Measurements from ENCODE around the gene EFNA3. TPM values are rescaled to one million over a fixed set of nuclear protein-coding genes. Genes with fewer than 3 reads are reported as not detected.

EFNA3 gene
- polyA plus RNA-seq, 2 donors, result 16.3 to 21.7 TPM

DNA sequence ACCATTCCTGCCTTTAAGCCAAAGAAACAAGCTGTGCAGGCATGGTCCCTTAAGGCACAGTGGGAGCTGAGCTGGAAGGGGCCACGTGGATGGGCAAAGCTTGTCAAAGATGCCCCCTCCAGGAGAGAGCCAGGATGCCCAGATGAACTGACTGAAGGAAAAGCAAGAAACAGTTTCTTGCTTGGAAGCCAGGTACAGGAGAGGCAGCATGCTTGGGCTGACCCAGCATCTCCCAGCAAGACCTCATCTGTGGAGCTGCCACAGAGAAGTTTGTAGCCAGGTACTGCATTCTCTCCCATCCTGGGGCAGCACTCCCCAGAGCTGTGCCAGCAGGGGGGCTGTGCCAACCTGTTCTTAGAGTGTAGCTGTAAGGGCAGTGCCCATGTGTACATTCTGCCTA is 55.7 kb downstream of the EFNA3 start:
- H3K4me1 ChIP-seq (ENCODE audit: control insufficient read depth in 2 of 2, insufficient read depth in 2 of 2, low read length in 1 of 2), result peaks cover 13 to 22% of the 10 kb centered on the region in 2 donors
- H3K27ac ChIP-seq (ENCODE audit: low read depth in 2 of 2, low read length in 1 of 2), result peak overlapping the region; percentile 100
- WGBS, 2 donors, result 42 to 67% methylated on average over 1 of the region's 1 CpG
- H3K36me3 ChIP-seq (ENCODE audit: control insufficient read depth in 2 of 2, insufficient read depth in 2 of 2, low read length in 1 of 2), result peaks cover 17 to 20% of the 10 kb centered on the region in 2 donors
- peak overlapping the region in 1 of 2 donors; percentile 53 for H3K4me3 ChIP-seq (ENCODE audit: low read depth in 1 of 2, low read length in 2 of 2)
- H3K9me3 ChIP-seq (ENCODE audit: control insufficient read depth in 2 of 2, insufficient read depth in 1 of 2, low read depth in 1 of 2, low read length in 1 of 2), result no peaks in the 10 kb centered on the region
- H3K27me3 ChIP-seq (ENCODE audit: control insufficient read depth in 1 of 2, insufficient read depth in 2 of 2, low read length in 2 of 2), result no peaks in the 10 kb centered on the region

DNA sequence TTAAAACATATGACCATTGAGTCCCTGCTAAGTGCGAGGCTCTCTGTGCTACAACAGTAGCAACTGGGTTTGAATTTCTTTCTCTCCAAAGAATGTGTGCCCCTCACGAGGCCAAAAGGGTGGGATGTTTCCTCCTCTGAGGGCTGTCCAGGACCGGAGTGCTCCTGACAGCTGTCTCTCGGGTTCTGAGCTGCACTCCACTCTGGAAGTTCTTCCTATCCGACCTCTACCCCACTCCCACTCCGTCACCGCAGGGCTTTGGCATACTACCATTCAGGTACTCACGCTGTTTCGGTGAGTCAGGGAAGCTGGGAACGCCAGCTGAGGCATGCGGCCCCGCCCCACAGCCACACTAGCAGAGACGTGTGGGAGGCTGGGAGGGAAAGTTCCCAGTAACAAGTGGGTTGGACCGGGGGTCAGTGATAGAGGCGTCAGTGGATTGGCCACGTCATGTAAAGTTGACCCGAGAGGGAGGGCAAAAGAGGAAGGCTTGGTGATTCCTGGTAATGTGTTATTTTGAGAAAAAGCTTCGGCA is 56.3 kb downstream of the EFNA3 start:
- H3K27ac ChIP-seq (ENCODE audit: low read depth in 2 of 2, low read length in 1 of 2), result peak overlapping the region; percentile 100
- H3K4me1 ChIP-seq (ENCODE audit: control insufficient read depth in 2 of 2, insufficient read depth in 2 of 2, low read length in 1 of 2), result peaks cover 13 to 22% of the 10 kb centered on the region in 2 donors
- H3K9me3 ChIP-seq (ENCODE audit: control insufficient read depth in 2 of 2, insufficient read depth in 1 of 2, low read depth in 1 of 2, low read length in 1 of 2), result no peaks in the 10 kb centered on the region
- 4 to 9% methylated on average over 18 of the region's 18 CpGs for WGBS, 2 donors
- peaks cover 17 to 20% of the 10 kb centered on the region in 2 donors for H3K36me3 ChIP-seq (ENCODE audit: control insufficient read depth in 2 of 2, insufficient read depth in 2 of 2, low read length in 1 of 2)
- H3K4me3 ChIP-seq (ENCODE audit: low read depth in 1 of 2, low read length in 2 of 2), result peak overlapping the region; percentile 53 to 70
- no peaks in the 10 kb centered on the region for H3K27me3 ChIP-seq (ENCODE audit: control insufficient read depth in 1 of 2, insufficient read depth in 2 of 2, low read length in 2 of 2)

DNA sequence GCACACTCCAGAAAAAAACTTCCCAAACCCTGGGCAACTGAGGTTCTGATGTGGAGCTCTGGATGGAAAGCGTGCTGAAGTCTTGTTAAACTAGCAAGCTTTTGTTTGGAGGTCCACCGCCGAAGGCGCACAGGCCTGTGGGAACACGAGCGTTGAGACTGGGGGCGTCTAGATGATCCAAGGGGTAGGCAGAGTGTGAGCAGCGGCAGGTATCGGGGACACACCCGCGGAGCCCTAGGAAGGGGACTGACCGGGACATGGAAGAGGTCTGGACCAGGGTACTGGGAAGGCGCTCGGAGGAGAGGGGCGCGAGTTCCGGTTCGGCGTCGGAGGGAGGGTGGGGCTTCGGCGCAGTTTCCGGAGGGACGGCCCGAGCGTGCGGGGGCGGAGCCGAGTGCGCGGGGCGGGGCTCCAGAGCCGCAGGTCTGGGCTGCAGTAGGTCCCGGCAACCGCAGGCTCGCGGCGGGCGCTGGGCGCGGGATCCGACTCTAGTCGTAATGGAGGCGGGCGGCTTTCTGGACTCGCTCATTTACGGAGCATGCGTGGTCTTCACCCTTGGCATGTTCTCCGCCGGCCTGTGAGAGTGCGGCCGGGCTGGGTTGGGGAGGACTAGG is 56.9 kb downstream of the EFNA3 start, which contains the start of gene SLC50A1:
Gene SLC50A1 (plus strand): TSS at position 438 of the 614 bp plus-strand sequence. CDS start 60 bp downstream, at position 498.
- H3K4me1 ChIP-seq (ENCODE audit: control insufficient read depth in 2 of 2, insufficient read depth in 2 of 2, low read length in 1 of 2), result peaks cover 13 to 23% of the 10 kb centered on the region in 2 donors
- WGBS, 2 donors, result 1% methylated on average over 48 to 52 of the region's 52 CpGs
- H3K36me3 ChIP-seq (ENCODE audit: control insufficient read depth in 2 of 2, insufficient read depth in 2 of 2, low read length in 1 of 2), result peaks cover 17 to 20% of the 10 kb centered on the region in 2 donors

DNA sequence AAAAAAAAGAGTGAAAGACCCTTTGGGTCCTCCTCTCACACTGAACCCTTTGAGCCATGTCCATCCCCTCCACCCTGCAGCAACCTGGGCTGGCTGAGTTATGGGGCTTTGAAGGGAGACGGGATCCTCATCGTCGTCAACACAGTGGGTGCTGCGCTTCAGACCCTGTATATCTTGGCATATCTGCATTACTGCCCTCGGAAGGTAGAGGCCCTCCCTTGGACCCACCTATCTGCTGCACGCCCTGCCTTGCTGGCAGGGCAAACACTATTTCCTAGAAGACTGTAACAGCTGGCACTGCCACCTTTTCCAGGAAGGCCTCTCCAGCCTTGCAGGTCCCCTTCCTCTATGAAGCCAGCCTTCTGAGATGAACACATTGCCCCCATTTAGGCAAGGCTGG is 58.1 kb downstream of the EFNA3 start:
- Histone ChIP-seq H3K36me3 (ENCODE audit: control insufficient read depth in 2 of 2, insufficient read depth in 2 of 2, low read length in 1 of 2) (peaks cover 8 to 19% of the 10 kb centered on the region in 2 donors), H3K4me3 (ENCODE audit: low read depth in 1 of 2, low read length in 2 of 2) (peak overlapping the region; percentile 17 to 53), H3K27me3 (ENCODE audit: control insufficient read depth in 1 of 2, insufficient read depth in 2 of 2, low read length in 2 of 2) (no peaks in the 10 kb centered on the region), H3K4me1 (ENCODE audit: control insufficient read depth in 2 of 2, insufficient read depth in 2 of 2, low read length in 1 of 2) (peaks cover 13 to 19% of the 10 kb centered on the region in 2 donors), H3K27ac (ENCODE audit: low read depth in 2 of 2, low read length in 1 of 2) (peak overlapping the region; percentile 74 to 75), H3K9me3 (ENCODE audit: control insufficient read depth in 2 of 2, insufficient read depth in 1 of 2, low read depth in 1 of 2, low read length in 1 of 2) (no peaks in the 10 kb centered on the region)
- WGBS, 2 donors, result 18 to 26% methylated on average over 6 of the region's 6 CpGs

More for the DNA sequence above, 56.9 kb downstream of the EFNA3 start, which contains the start of gene SLC50A1:
- no peaks in the 10 kb centered on the region for H3K27me3 ChIP-seq (ENCODE audit: control insufficient read depth in 1 of 2, insufficient read depth in 2 of 2, low read length in 2 of 2)
- peak within 1 kb of the TSS; percentile 100 for H3K27ac ChIP-seq (ENCODE audit: low read depth in 2 of 2, low read length in 1 of 2)
- peak within 1 kb of the TSS; percentile 53 to 70 for H3K4me3 ChIP-seq (ENCODE audit: low read depth in 1 of 2, low read length in 2 of 2)
- no peaks in the 10 kb centered on the region for H3K9me3 ChIP-seq (ENCODE audit: control insufficient read depth in 2 of 2, insufficient read depth in 1 of 2, low read depth in 1 of 2, low read length in 1 of 2)

Other genes with a start within 250 kb of the EFNA3 start
- under 1 TPM; 0.12 to 0.14 TPM for gene KCNN3, start 208.6 kb upstream of the EFNA3 start, polyA plus RNA-seq
- 10 to 100 TPM; 29.4 to 68.9 TPM for gene PMVK, start 142.1 kb upstream of the EFNA3 start, polyA plus RNA-seq
- gene PBXIP1, start 122.7 kb upstream of the EFNA3 start, polyA plus RNA-seq, result 10 to 100 TPM; 18.3 to 25.7 TPM
- gene PYGO2, start 117.1 kb upstream of the EFNA3 start, polyA plus RNA-seq, result 10 to 100 TPM; 14.3 to 15.8 TPM
- gene SHC1, start 108.1 kb upstream of the EFNA3 start, polyA plus RNA-seq, result 10 to 100 TPM; 28.8 to 38.8 TPM
- gene CKS1B, start 104.2 kb upstream of the EFNA3 start, polyA plus RNA-seq, result 10 to 100 TPM in 1 of 2 donors, 1 to 10 TPM in 1; 8.9 to 74.3 TPM
- gene FLAD1, start 95.5 kb upstream of the EFNA3 start, polyA plus RNA-seq, result 10 to 100 TPM; 27.1 TPM
- gene LENEP, start 85.3 kb upstream of the EFNA3 start, polyA plus RNA-seq, result under 1 TPM in 1 of 2 donors, not detected in 1; 0.22 TPM
- gene ZBTB7B, start 76.0 kb upstream of the EFNA3 start, polyA plus RNA-seq, result 10 to 100 TPM; 71.7 to 95.8 TPM
- gene DCST2, start 45.1 kb upstream of the EFNA3 start, polyA plus RNA-seq, result 10 to 100 TPM in 1 of 2 donors, 1 to 10 TPM in 1; 1.7 to 10.1 TPM
- under 1 TPM; 0.14 to 0.29 TPM for gene DCST1, start 45.0 kb upstream of the EFNA3 start, polyA plus RNA-seq
- gene ADAM15, start 27.5 kb upstream of the EFNA3 start, polyA plus RNA-seq, result 100 to 1,000 TPM; 122 to 222 TPM
- gene EFNA4, start 15.1 kb upstream of the EFNA3 start, polyA plus RNA-seq, result 10 to 100 TPM; 14.7 to 16.2 TPM
- 10 to 100 TPM; 32.9 to 48.1 TPM for gene EFNA1, start 49.0 kb downstream of the EFNA3 start, polyA plus RNA-seq
- gene SLC50A1, start 57.0 kb downstream of the EFNA3 start, polyA plus RNA-seq, result 10 to 100 TPM; 41.0 to 51.5 TPM
- 100 to 1,000 TPM; 103 to 248 TPM for gene DPM3, start 61.7 kb downstream of the EFNA3 start, polyA plus RNA-seq
- gene KRTCAP2, start 94.5 kb downstream of the EFNA3 start, polyA plus RNA-seq, result 100 to 1,000 TPM; 161 to 260 TPM
- gene TRIM46, start 95.0 kb downstream of the EFNA3 start, polyA plus RNA-seq, result under 1 TPM; 0.19 to 0.47 TPM
- 10 to 100 TPM; 12.9 to 41.5 TPM for gene THBS3, start 129.1 kb downstream of the EFNA3 start, polyA plus RNA-seq
- gene MTX1, start 129.9 kb downstream of the EFNA3 start, polyA plus RNA-seq, result 10 to 100 TPM; 43.6 to 51.4 TPM
- 10 to 100 TPM; 12.7 to 13.6 TPM for gene ENTREP3, start 176.6 kb downstream of the EFNA3 start, polyA plus RNA-seq
- gene SCAMP3, start 183.5 kb downstream of the EFNA3 start, polyA plus RNA-seq, result 10 to 100 TPM; 20.2 to 47.3 TPM
- 10 to 100 TPM; 29.2 to 55.3 TPM for gene CLK2, start 194.7 kb downstream of the EFNA3 start, polyA plus RNA-seq
- 1 to 10 TPM; 2.4 to 6.6 TPM for gene HCN3, start 198.6 kb downstream of the EFNA3 start, polyA plus RNA-seq
- under 1 TPM; 0.02 to 0.04 TPM for gene PKLR, start 222.6 kb downstream of the EFNA3 start, polyA plus RNA-seq
- 100 to 1,000 TPM; 190 to 241 TPM for gene FDPS, start 230.0 kb downstream of the EFNA3 start, polyA plus RNA-seq
- gene RUSC1, start 242.1 kb downstream of the EFNA3 start, polyA plus RNA-seq, result 10 to 100 TPM; 30.7 to 41.0 TPM